Renal cortical epithelial cell (primary cell): ENCODE data around the gene RPL15. TPM values are rescaled to one million over a fixed set of nuclear protein-coding genes. Genes with fewer than 3 reads are reported as not detected.
"Not testable (repeated sequence)": the region's sequence is repeated elsewhere in the genome, so short reads cannot be mapped to it uniquely, and the experiment has no call there.

Experiments used
- DNase-seq: peaks from one replicate; pipeline ENCODE4 v3.0.0-alpha.2; 2011; ENCODE audit warnings: low read depth
- total RNA-seq: library from RNA; depleted of rRNA; stranded (reverse); fragments of >200 nt; gene quantifications from 2 replicates; pipeline ENCODE4 v1.2.3, GENCODE V29; 2014

RPL15 gene
- total RNA-seq, 1 donor from 2014 or later, result 1,175 TPM

DNA sequence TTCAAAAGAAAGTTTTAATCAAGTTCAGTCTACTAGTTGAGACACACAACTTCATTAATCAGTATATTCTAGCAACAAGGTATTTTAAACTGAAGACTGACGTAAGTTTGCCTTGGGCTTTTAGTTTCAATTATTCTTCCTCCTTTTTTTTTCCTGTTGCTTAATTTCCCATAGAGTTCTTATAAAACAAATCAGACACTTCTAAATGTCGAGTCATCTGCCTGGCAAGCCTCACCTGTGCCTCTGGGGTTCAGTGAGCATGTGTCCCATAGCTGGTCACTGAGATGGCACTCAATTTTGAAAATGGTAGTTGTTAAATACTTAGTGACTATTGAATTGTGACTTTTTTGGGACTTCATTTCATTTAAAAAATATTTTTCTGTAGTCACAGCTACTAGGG lies 27.5 kb upstream of the RPL15 start:
- DNase-seq, result peak; percentile 41

DNA sequence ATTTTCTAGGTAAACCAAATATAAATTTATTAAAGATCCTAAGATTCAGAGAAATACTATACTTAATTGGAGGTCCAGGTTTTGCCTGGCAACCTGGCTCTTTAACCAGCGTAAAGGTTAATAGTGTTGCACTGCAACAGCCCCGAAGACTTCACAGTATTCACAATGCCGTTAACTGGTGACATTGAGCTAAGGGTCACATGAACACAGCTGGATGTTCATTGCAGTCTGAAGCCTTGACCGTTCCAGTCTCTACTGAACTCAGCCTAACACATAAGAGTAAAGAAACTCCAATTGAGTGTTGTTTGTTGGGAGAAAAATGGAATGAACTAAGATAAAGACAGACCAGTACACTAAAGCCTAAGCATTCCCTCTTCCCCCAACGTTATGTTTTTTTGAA lies 27.0 kb upstream of the RPL15 start:
- DNase-seq, result no peak

DNA sequence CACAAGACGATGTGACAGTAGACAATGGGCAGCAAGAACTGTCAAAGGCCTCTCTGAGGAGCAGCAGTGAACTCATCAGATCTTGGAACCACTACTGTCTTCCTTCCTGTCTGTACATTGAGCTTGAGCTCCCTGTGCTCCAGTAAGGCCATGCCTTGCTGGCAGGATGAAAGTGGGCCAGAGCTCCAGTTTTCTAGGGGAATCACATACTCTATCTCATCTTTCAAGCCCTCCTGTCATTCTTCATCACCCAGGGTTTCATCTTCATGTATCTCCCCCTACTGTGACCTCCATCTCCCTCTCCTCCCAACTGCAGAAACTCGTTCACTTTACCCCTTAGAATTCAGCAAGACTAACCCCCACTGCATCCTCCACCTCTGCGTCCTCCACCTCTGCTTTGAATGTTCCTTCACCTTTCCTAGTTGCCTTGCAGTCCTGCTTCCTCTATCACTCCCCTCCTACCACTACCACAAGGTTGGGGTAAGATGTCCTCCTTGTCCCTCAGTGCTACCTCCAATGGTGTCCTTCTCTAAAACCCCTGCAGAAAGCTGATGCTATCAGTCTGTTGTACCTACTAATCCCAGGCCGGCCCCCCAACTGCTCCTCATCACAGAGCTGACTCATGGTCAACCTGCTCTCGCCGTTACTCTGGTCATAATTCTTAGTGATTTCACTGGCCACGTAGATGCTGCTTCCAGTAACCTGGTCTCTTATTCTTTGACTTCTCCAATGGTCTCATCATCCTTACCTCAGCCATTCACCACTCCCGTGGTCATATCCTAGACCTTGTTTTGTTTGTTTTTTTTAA lies 22.5 kb upstream of the RPL15 start:
- DNase-seq, result no peak

DNA sequence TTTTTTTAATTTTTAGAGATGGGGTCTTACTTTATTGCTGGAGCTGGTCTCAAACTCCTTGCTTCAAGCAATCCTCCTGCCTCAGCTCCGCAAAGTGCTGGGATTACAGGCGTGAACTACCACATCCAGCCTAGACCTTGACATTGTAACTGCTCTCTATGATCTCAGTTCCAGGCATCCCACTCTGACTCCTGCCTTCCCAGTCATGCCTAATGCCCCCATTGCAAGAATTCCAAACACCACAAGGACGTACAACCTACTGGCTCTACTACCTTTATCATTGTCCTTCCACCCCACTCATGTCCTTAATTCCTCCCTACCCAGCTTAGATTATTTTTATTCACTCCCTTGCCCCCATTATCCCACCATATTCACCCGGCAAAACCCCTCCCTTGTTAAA lies 21.8 kb upstream of the RPL15 start:
- no peak for DNase-seq

DNA sequence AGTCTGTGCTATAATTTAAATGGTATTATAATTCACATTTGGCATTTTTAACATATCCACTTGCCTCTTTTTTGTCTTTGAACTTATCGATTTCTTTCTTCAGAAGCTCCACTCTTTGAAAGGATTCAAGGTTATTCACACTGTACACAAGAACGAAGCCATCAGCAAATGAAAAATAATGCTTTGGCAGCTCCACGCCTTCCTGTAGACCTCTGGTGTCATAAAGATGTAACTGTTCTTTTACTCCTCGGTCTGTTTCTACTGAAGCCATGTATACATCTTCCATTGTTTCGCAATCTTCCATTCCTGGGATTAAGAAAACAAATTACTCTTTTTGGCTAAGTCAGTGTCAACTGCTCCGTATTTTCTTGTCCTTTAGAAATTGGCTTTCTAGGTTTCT lies 16.2 kb upstream of the RPL15 start:
- no peak for DNase-seq

DNA sequence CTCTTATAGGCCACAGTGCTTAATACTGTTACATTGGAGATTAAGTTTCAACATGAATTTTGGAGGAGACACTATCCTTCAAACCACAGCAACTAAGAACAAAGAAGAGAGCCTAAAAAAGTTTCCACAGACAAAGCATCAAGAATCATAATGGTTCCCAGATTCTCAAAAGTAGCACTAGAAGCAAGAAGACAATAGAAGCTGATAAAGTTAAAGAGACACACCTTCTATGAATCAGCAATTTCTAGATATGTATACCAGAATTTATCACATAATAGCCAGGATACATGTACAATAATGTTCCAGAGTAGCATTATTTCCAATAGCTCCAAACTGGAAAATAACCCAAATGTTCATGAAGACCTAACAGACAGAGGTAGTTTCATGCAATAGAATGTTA lies 12.4 kb upstream of the RPL15 start:
- DNase-seq, result no peak

DNA sequence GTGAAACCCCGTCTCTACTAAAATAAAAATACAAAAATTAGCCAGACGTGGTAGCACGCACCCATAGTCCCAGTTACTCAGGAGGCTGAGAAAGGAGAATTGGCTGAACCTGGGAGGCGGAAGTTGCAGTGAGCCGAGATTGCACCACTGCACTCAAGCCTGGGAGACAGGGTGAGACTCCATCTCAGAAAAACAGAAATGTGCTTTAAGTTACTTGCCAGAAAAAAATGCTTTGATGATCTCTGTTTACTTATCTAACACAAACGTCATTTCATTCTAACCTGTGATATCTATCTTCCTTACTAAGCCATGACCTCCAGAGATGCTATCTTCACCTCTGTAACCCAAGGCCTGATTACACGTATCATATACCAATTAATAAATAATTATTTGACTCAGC lies 7.6 kb upstream of the RPL15 start:
- no peak for DNase-seq

DNA sequence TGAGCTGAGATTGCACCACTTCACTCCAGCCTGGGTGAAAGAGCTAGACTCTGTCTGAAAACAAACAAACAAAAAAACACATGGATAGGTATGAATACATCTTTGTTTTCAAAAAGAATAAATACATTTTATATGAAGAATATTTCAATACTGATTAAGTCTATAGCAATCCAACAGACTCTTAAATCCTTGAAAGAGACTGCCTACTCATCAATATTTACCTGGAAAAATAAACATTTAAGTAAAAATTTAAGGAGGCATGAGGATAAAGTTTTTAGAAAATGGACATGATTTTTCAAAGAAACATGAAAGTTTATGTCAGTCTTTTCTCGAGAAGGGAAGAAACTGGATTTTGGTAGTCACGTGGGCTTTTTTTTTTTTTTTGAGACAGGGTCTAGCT lies 5.5 kb upstream of the RPL15 start:
- DNase-seq, result no peak

DNA sequence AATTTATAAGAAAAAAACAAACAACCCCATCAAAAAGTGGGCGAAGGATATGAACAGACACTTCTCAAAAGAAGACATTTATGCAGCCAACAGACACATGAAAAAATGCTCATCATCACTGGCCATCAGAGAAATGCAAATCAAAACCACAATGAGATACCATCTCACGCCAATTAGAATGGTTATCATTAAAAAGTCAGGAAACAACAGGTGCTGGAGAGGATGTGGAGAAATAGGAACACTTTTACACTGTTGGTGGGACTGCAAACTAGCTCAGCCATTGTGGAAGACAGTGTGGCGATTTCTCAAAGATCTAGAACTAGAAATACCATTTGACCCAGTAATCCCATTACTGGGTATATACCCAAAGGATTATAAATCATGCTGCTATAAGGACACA lies 4.6 kb upstream of the RPL15 start:
- not testable (repeated sequence) for DNase-seq

DNA sequence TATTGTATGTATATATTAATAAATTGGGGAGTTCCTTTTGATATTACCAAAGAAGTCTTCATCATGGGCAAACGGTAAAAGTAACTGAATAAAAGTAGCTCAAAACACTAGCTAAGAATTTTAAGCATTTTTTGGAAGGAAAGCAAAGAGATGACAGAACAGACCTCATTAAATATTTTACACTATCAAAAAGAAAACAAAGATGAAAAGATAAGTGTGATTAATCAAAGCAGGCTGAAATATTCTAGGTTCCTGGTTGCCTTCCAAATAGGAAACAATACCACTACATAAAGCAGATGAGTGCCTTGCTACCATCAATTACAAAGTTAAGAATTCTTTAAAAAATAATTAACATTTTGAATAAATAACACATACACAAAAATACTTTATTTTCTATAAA lies 3.8 kb upstream of the RPL15 start:
- DNase-seq, result no peak

DNA sequence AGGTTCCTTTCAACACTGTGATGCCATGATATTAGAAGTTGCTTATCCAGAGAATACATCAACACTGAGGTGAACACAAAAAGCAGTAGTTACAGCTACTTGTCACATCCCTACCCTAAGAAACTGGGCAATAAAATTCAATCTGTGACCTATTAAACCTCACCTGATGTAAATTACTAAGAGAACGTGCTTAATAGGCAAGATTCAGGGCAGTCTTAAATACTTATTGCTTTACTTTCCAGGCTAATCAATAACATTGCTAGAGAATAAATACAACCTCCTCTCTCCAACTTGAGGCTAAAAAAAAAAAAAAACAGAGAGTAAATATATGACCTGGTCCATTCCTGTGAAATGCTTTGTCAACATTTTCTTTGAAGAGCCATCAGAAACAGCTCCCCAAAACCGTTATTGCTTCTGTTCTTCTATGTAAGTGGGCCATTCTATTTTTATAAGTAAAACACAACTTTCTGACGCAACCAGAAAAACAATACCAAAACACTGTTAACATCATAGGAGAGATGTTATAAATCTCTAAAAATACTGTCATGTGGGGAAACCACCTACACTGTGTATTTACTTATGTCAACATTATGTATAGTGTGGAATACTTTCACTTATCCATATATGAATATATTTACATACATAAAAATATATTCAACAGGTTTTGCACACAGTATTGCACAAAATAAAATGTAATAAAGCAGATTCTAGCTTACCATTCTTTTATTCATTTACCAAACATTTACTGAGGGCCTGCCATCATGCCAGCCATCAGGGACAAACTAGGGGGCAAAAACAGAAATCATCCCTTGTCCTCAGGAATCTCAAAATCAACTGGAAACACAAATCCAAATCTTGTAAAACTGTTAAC lies 2.8 kb upstream of the RPL15 start:
- DNase-seq, result peak; percentile 84

DNA sequence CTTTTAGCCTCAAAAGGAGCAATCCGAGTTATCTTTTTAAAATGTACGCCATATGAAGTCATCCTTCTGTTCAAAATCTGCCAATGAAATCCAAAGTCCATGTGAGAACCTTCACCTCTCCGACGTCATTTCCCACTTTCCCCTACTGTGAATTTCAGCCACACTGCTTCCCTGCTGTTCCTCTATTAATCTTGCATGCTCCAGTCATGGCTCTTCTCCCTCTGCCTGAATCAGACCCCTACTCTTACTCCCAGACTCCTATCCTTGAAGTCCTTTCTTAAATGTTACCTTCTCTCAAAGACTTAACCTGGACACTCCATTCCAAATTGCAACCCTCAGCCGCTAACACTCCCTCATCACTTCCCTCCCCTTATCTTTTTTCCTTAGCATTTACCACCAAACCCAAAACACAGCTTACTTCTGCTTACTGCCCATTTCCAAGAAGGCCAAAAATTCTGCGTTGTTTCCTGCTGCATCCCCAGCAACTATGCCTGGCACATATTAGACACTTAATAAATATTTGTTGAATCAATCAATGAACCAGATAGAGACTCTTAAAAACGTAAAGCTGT lies 1.3 kb upstream of the RPL15 start:
- peak; percentile 41 for DNase-seq

DNA sequence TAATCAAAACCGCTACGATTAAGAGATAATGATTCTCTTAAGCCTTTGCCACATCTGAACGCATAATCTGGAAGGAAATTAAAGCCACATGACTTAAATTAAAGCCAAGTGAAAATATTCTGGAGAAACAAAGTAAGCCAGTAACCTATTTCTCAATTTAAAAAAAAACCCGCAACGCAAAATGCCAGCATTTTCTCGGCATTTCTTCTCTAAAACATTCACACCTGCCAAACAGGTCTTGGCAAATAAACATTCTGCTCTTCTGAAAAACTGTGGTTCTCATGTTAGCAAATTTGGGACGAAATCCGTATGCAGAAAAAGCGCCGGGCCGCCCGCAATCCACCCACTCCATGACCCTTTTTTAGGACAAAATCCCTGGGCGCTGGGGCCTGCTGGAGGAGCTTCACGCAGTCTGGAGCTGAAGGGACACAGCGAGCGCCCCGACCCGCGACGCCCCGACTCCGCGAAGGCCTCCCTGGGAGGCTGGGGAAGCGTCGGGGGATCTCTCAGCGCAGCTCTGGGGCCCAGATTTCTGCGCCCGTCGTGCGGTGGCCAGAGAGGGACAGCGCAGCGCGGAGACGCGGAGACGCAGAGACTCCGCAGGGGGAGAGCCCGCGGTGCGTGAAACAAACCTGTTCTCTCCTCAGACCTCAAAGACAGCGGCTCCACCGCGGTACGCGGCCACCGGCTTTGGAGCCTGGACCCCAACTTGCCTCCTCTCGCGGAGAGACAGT lies 613 bp upstream of the RPL15 start:
- DNase-seq, result no peak

DNA sequence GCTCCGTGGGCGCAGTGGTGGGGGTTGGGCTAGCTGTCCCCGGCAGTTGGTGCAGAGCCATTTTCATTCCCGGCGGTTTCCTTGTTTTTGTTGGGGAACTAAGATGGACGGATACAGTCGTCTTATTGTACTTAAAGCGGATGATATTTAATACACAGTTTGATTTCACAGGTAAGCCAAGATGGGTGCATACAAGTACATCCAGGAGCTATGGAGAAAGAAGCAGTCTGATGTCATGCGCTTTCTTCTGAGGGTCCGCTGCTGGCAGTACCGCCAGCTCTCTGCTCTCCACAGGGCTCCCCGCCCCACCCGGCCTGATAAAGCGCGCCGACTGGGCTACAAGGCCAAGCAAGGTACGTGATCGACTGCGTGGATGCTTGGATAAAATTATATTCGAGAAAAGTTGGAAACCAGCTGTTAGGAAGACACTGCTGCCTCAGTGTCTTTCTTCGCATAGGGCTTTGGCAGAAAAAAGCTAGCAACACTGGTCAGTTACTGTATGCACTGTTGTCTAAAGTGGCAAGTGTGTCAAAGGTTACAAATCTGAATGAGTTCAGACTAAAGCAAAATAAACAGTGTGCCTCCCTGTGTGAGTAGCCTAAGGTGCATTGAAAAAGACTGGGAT lies 859 bp downstream of the RPL15 start:
- peak; percentile 21 for DNase-seq

DNA sequence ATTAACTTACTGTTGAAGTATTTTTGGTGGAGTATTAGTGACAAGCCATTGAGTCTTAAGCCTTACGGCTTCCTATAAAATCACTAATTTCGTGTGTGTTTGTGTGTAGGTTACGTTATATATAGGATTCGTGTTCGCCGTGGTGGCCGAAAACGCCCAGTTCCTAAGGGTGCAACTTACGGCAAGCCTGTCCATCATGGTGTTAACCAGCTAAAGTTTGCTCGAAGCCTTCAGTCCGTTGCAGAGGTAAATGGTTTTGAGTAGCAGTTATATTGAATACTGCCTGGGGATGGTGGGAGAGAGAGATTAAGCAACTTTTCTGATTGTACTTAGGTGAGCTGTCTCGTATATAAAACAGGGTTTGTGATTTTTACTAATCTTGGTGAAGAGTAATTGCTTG lies 1.4 kb downstream of the RPL15 start:
- not testable (repeated sequence) for DNase-seq

DNA sequence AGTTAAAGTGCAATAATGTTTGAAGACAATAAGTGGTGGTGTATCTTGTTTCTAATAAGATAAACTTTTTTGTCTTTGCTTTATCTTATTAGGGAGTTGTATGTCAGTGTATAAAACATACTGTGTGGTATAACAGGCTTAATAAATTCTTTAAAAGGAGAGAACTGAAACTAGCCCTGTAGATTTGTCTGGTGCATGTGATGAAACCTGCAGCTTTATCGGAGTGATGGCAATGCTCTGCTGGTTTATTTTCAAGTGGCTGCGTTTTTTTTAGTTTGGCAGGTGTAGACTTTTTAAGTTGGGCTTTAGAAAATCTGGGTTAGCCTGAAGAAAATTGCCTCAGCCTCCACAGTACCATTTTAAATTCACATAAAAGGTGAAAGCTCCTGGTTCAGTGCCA lies 2.7 kb downstream of the RPL15 start:
- DNase-seq, result no peak

DNA sequence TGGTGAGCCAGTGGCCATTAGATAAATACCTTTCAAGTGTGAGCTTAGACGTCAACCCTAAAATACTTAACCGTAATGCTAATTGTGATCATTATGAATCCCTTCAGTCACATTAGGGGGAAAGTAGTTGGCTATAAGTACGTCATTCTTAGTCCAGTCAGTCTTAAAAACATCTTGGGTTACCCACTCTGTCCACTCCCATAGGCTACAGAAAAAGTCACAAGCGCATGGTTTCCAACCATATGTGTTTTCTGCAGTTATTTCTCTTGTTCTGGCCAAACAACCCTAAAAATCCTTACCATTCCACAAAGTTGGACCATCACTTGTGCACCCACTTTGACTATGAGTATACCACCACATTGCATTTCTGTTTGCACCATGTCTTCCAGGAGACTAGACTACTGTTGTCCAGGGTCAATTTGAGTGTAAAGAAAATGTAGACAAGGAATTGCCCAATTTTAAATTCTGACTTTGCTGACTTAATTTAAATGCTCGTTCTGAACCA lies 3.3 kb downstream of the RPL15 start:
- no peak for DNase-seq

DNA sequence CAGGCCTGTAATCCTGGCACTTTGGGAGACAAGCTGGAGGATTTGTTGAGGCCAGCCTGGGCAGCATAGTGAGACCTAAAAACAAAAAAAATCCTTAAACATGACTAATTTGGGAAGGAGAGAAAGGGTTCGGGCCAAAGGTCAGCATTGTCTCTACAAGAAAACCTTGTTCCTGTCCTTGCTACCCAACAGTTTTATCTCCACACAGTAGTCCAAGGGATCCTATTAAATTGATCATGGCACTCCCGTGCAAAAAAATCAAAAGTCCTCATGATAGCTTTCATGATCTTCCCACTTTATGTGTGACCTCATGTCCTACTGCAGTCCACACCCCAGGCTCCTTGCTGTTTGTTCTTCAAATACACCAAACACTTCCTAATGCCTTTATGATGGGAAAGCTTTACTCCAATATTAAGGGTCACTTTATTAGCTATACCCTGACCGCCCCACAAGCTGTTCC lies 4.2 kb downstream of the RPL15 start:
- DNase-seq, result no peak

DNA sequence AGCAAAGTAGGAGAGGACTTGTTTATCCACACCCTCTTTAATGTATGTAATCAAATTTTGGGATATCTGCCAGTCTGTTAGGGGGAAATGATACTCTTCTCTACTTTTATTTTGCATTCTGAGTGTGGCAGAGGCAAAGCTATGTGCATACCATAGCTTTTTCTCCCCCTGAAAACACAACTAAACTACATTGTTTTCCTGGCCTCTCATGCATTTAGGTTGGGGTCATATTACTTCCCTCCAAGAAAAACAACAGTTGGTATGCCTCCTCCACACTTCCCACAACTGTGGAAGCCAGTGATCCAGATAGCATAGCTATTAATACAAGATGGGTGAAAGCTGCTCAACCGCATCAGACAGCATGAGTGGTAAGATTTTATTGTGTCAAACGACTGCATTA lies 6.9 kb downstream of the RPL15 start:
- peak; percentile 94 for DNase-seq

DNA sequence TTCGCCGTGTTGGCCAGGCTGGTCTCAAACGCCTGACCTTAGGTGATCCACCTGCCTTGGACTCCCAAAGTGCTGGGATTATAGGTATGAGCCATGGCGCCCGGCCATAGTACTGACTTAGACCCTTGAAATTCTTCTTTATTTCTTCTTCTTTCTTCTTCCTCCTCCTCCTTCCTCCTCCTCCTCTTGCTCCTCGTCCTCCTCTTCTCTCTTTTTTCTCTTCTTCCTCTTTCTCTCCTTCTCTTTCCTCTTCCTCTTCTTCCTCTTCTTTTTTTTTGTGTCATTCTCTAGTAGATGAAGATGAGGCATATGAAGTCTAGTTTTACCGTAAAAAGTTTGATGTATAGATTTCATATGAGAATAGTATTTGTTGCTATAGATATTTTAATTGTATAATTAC lies 9.3 kb downstream of the RPL15 start:
- no peak for DNase-seq

DNA sequence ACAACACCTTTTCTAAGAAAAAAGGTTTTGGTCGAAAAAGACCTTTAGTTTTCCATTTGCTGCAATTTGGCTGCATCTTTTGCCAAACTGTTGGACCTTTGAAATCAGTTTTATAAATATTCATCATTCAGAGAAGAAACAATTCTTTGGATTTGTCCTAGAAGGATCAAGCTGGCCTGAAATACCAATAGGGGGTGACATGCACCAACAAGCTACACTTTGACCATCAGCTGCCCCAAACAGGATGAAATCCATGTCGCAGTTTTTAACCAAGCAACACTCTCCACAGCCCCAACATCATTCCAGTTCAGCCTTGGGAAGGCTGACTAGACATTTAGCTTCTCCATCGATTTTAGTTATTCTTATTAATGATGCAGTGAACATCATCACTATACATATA lies 9.8 kb downstream of the RPL15 start:
- DNase-seq, result no peak
